ENCODE results near the gene TNK2. TPM values are rescaled to one million over a fixed set of nuclear protein-coding genes. Genes with fewer than 3 reads are reported as not detected.
"Not testable (repeated sequence)": the region's sequence is repeated elsewhere in the genome, so short reads cannot be mapped to it uniquely, and the experiment has no call there.

Gene TNK2
- total RNA-seq, 1 donor from 2014 or later: 5.2 TPM

DNA sequence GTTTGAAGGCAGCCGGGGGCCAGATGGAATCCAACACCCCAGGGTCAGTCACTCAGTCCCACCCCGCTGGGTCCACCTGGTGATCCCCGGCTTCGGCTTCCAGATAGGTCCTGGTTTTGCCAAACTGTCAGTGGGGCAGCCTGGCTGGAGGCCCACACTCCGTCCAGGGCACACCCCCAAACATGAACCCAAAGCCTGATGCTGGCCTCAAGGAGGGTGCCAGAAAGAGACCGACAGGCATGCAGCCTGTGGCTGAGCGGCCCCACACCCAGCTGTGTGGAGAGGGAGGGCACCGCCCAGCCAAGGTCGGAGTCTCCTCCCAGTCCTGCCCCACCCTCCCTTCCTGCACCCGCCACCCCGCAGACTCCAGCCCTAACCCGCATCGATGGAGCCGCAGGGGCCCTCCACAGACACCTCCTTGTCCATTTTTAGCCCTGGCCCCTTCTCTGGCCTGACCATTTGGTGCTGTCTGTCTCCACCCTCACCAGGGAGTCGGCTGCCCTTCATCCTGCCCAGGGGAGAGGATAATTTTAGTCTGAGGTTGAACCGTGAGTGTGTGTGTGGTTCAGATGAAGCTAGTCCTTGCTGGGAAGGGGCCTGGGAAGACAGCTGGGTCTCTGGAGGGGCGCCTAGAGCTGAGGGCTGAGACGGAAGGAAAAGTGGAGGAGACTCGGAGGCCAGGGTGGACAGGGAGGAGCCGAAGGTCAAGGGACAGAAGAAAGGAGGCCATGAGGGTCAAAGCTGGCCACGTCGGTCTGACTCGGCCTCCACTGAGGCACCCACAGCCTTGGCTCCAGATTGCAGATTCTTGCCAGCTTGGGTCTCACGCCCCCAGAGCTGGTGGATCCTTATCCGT lies 23.1 kb downstream of the TNK2 start:
- DNase-seq (ENCODE audit: low read depth): no peak

DNA sequence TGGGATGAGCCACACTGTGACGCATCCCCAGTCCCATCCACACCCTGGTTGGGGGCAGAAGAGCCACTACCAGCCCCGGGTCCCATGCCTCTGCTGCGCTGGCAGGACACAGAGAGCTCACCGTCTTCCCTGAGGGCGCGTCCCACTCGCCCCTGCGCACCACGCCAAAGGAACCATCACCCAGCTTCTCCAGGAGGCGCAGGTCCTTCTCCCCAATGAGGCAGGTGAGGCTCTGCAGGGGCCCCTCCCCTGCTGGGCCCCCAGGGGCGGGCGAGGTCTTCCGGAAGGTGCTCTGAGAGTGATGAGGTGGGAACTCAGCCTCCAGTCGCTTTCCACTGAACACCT lies 23.7 kb downstream of the TNK2 start:
- DNase-seq (ENCODE audit: low read depth): no peak

DNA sequence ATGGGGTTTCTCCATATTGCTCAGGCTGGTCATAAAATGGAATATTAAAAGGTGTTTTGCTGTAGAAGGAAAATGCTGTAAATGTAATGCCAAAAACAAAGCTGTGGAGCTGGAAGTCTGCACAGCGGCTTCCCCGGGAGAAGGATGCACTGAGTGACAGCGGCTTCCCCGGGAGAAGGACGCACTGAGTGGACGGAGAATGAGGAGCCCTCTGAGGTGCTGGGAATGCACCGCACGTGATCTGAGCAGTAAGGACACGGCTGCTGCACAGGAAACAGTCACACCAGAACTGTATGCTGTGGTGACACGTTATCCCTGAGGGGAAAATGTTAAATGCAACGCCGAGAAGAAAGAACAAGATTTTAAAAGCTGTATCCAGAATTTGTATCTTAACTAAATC lies 24.6 kb downstream of the TNK2 start:
- no peak for DNase-seq (ENCODE audit: low read depth)

DNA sequence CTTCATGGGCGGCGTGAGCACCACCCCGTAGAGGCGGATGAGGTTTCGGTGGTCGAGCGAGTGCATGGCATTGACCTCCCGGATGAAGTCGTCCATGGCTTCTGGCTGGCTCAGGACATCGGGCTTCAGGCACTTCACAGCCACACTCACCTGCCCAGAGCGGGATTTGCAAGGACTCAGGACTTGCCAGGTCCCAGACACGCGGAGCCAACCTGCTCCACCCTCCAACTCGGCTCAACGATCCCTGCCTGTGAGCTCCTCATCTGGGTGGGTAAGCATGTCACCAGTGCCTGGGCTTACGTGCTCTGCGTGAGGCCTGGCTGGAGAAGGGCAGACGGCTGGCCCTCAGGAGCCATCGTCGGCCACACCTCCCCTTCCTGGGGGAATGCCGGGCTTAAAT lies 25.2 kb downstream of the TNK2 start:
- no peak for DNase-seq (ENCODE audit: low read depth)

DNA sequence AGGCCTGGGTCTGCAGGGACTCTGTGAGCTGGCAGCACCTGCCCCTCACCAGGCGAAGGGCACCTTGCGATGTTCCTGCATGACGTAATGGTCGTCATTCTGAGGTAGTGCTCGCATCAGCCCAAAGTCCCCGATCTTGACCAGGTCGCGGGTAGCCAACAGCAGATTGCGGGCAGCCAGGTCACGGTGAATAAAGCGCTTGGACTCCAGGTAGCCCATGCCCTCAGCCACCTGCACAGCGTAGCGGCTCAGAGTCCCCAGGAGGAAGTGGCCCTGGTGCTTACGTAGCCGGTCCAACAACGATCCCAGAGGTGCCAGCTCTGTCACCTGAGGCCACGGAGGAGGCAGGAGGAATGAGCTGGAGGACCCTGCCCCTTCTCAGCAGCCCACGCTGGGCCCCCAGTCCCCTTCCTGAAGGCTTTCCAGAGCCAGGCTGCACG lies 26.3 kb downstream of the TNK2 start:
- DNase-seq (ENCODE audit: low read depth): no peak

DNA sequence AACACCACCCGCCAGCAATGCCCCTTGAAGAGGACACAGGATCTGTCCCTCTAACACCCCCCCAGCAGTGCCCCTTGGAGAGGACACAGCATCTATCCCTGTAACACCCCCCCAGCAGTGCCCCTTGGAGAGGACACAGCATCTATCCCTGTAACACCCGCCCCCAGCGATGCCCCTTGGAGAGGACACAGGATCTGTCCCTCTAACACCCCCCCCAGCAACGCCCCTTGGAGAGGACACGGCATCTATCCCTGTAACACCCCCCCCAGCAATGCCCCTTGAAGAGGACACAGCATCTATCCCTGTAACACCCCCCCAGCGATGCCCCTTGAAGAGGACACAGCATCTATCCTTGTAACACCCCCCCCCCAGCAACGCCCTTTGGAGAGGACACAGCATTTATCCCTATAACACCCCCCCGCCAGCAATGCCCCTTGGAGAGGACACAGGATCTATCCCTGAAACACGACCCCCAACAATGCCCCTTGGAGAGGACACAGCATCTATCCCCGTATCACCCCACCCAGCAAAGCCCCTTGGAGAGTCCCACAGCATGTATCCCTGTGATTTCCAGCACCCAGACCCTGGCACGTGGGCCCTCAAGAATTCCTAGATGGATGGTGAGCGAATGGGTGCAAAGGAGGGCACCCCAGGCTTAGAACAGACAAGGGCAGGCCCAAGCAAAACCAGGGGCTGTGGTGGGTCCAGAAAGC lies 26.9 kb downstream of the TNK2 start:
- no peak for DNase-seq (ENCODE audit: low read depth)

DNA sequence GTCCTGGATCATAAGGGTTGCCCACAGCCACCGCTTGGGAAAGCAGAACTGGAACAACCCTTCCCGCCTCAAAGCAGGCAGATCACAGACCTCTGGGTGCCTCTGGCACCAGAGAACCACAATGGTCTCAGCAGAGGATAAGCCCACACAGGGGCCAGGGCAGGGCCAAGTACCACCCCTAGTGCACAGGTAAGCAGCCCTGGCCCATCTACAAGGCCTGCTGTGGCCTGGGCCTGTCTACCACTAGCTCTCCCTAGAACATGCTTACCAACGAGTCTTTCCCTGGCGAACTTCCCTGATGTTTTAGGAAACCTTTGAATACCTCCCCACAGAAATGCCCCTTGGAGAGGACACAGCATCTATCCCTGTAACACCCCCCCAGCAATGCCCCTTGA lies 28.3 kb downstream of the TNK2 start:
- no peak for DNase-seq (ENCODE audit: low read depth)

DNA sequence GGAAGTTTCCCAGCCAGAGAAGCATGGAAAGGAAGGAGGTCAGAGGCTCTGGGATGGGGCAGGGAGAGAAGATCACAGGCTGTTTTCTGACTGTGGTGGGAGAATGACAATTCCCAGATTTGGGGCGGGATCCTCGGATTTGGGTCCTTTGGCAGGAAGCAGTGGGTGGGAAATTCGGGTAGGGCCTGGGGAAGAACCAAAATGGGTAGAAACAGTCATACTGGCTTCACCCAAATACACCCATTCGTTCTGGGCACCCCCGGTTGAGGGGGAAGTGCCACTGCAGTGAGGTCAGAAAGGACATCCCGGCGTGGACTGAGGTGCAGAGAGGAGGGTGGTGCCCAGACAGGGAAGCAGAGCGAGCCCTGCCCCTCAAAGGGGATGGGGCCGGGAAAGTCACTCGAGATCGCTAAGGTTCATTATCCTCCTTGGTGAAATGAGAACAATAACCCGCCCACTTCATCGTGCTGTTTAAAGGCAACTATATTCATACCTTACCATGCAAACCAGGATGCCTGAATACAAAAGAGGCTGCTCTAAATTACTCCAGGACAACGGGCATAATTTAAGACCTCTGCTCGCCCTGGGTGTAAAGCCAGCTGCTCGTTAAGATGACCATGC lies 28.8 kb downstream of the TNK2 start:
- no peak for DNase-seq (ENCODE audit: low read depth)

DNA sequence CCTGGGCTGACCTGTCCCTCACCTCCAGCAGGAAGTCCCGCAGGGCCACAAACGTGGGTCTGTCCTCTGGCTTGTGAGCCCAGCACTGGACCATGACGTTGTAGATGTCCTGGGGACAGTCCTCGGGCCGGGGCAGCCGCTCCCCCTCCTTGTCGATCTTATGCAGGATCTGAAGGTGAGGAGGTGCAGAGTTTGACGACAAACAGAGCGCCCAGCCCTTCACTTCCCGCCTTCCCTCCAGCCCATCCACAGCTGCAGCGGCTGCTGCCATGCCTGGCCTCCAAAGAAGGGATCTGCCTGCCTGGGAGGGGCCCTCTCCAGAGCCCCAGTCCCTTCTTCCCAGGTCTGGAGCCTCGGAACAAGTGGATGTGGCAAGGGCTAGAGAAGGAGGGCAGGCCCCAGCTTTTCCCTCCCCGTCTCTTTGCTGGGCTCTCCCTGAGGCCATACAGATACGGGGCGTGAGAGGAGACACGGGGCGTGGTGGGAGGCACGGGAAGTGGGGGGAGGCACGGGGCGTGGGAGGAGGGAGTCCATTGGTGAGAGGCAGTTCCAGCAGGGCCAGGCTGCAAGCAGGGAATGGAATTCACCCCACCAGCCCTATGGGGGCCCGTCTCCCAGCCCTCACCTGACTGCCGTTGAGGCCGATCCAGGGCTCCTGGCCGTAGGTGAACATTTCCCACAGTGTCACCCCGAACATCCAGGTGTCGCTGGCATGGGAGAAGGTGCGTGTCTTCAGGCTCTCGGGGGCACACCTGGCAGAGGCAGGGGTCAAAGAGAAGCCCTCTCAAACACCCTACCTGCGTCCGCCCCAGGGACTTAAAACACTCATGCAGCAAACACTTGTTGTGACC lies 29.7 kb downstream of the TNK2 start:
- DNase-seq (ENCODE audit: low read depth): no peak

DNA sequence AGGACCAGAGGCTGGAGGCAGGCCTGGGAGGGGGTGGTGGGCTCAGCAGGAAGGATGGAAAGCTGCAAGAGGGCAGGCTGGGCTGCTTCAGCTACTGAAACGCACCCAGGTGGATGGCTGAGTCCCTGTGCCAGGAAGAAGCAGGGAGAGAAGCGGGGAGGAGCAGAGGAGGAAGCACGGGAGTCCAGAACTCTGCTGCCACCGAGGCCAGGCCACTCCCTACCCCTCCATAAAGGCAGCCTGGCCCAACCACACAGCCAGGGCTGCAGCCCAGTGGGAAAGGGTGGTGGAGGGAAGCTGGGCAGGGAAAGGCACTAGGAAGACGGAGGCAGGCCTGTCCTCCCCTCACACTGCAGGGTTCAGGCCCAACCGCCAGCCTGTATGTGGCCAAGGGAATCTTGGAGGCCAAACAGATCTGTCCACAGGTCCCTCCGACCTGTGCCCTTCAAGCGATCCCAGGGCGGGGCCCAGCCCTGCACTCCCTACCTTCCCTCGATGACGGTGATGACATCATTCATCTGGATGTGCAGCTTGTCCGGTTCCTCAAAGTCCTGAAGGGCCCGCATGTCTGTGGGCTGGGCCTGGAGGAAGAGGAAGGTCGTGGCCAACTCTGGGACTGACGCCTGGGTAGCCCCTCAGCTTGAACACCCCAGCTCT lies 30.5 kb downstream of the TNK2 start:
- no peak for DNase-seq (ENCODE audit: low read depth)

DNA sequence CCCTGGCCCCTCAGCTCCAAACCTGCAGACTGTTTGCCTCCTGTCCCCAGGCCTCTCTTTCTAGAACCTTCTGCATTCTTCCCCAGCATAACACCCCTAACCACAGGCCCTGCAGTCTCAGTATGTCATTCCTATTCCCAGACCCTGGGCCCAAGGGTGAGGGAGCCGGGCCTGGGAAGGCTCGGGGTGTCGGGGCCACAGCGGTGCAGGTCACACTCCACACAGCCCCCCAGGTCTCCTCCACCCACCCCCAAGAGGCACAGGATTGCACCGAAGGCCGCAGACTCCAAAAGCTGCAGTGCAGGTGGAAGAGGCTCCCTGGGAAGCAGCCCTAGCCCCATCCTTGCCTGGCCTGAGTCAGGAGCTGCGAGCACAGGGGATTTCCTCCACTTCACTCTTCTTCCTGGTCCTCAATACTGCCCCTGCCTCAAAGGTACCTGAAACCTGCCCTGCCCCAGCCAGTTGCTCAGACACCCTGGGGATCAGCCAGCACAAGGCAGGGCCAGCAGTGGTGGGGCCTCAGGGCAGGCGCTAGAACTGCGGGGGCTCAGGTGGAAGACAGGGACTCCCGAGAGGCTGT lies 31.1 kb downstream of the TNK2 start:
- no peak for DNase-seq (ENCODE audit: low read depth)

DNA sequence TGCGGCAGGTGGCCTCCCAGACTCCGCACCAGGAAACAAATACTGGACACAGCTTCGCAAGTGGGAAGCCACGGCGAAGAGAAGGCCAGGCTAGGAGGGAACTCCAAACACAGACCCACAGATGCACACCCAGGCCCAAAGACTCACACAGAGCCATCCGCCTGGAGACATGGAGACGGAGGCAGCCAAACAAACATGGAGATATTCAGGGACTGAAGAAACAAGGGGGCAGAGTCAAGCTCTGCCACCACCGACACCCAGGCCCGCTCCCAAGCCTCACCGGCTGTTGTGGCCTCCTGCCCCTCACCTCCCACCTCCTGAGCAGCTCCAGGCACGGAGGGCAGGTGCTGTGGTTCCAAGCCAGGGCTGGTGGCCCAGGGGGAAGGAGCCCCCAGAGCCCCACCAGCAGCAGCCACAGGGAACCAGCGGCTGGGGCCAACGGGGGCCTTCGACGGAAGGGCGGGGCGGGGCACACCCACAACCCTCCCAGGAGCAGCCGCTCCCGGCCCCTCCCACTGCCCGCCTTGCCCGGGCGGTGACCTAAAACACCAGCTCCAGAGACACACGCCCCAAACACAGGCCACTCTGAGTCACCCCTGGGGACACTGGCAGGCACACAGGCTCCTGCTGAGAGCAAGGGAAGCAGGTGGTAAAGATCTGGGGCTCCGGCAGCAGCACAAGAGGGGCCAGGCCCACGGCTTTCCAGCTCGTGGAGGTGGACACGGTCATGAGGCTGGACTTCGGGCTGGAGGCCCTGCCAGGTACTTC lies 31.9 kb downstream of the TNK2 start:
- no peak for DNase-seq (ENCODE audit: low read depth)

DNA sequence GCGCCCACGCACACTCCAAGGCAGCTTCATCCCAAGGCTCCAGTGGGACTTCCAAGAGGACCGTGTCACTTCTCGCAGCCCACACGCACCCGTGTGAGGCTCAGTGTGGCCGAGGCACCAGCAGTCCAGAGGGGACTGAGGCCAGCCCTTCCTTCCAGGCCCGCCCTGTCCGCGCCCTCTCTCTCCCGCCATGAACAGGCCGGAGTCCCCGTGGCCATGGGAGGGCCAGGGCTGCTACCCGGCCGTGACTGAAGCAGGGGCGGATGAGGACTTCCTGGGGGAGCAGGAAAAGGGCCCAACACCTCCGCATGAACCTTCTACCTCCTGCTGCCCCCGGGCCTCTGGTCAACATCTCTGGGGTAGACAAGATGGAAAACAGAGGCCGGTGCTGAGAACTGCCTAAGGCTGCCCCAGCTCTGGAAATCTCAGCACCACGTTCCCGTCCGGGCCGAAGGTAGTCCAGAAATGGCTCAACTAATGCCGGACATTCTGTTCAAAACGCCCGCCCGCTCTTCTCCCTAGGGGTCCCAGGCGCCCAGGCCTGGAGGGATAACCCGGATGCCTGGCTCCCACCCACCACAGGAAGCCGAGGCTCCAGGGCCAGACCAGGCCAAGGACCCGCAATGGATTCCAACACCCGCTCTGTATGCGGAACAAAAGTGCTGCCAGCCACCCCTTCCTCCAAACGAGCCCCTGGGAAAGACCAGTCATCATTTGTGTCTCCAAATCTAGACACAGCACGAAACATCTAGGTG lies 32.7 kb downstream of the TNK2 start:
- DNase-seq (ENCODE audit: low read depth): no peak

DNA sequence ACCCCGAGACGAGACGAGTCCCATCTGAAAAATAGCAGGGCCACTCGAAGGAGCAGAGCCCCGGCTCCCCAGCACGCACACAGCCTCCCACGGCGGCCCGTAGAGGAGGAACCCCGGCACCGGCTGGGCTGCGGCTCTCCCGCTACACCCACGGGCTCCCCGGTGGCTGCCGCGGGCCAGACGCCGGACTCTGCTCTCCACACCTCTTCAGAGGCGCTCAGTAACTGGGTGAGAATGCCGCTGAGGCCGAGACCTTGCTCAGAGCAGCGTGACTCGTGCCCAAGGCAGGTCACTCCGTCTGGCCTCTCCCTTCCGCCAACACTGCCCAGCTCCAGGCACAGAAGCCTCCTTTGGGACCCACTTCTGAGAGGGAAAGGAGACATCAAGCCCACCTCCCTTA lies 34.4 kb downstream of the TNK2 start:
- DNase-seq (ENCODE audit: low read depth): peak; percentile 32

DNA sequence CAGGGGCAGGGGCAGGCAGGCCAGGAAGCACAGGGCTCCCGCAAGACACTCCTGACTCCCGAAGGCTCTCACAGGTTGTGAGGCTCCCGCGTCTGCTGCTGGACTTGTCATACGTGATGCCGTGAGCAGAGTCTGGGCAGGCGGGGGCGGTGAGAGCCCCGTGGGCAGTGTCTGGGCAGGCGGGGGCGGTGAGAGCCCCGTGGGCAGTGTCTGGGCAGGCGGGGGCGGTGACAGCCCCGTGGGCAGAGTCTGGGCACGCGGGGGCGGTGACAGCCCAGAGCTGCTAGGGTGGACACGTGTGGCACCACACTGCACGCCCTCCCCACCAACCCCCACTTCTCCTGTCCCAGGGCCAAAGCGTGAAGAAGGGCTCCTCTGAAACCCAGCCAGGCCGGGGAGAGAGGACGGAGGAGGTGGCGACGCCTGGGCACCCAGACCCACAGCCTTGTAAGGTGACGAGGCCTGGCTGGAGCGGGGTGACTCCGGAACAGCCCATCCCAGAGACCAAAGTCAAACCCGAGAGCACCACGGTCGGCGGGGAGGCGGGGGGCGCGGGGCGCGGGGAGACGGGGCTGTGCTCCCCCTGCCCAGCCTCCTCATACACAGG lies 35.0 kb downstream of the TNK2 start:
- DNase-seq (ENCODE audit: low read depth): no peak

DNA sequence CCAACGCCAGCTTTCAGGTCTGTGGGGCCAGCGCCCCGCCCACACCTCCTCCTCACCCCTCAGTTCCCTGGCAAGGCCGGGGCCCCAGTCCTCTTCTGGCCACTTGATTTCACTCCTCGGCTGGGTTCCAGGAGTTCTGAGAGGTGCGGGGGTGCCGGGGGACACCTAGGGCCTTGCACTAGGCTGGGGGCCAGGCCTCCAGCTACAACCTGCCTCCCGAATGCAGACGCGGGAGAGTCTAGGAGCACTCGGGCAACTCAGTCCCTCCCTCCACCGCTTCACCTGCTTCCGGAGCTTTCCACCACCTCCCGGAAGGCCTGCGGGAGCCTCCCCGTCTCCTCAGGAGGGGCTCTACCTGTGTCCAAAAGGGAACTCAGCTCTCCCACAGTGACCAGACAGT lies 35.6 kb downstream of the TNK2 start:
- no peak for DNase-seq (ENCODE audit: low read depth)

DNA sequence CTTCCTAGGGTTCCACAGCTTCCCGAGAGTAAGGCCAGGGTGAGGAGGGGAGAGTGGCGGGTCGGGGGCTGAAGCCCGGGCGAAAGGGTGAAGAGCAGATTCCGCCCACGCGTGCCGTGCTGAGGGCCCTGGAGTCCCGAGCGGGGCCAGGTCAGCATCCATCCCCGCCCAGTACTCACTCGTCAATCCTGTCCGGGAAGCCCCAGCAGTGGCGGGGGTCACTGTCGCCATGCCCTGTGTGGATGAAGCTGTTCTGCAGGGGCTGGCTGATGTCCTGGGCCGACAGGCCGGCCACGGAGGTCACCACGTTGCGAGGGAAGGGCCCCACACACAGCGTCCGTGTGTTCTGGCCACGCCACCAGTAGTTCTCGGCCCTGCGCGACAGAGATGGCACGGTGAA lies 36.3 kb downstream of the TNK2 start:
- DNase-seq (ENCODE audit: low read depth): no peak

DNA sequence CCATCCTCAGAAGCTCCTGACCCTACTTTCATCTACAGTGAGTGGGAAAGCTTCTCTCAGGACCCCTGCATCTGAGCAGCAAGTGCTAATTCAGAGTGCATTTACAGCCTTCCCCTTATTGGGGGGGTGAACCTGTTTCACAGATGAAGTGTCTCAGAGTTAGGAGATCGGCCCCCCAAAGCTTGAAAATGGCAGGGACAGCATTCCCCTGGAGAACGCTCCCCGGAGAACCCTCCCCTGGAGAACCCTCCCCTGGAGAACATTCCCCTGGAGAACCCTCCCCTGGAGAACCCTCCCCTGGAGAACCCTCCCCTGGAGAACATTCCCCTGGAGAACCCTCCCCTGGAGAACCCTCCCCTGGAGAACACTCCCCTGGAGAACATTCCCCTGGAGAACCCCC lies 36.7 kb downstream of the TNK2 start:
- not testable (repeated sequence) for DNase-seq (ENCODE audit: low read depth)

DNA sequence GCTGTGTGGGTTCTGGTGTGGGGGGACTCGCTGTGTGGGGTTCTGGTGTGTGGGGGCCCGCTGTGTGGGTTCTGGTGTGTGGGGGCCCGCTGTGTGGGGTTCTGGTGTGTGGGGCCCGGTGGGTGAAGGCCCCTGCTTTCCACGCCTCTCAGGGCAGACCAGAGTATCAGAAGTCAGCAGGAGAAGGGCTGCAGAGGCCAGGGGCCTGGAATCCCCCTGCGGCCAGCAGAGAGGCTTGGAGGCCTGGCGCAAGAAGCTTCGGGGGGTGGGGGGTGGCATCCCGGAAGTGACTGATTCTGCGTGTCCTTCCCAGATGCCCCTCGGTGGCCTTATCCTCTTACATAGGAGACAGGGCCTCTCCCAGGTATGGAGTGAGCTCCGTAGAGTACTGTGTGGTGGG lies 37.4 kb downstream of the TNK2 start:
- DNase-seq (ENCODE audit: low read depth): no peak

Measured in renal cortical epithelial cell (primary cell).